Prostate gland (tissue), 2 donors: Measurements from ENCODE around the gene PERCC1. TPM values are rescaled to one million over a fixed set of nuclear protein-coding genes. Genes with fewer than 3 reads are reported as not detected.
"Not testable (repeated sequence)": the region's sequence is repeated elsewhere in the genome, so short reads cannot be mapped to it uniquely, and the experiment has no call there.

Source experiments
- DNase-seq: peaks from one replicate; pipeline ENCODE4 v3.0.0-alpha.2; 2019; ENCODE audit warnings: low spot score
- H3K27ac ChIP-seq, 2 donors: fragments of 200-600 bp; sonication (generic); 2 replicates each; pipeline ENCODE4 v1.5.1; 2017 to 2019
- H3K27me3 ChIP-seq: fragments of 200-600 bp; sonication (generic); replicated peaks from 2 replicates; pipeline ENCODE4 v1.5.1; 2019; ENCODE audit not compliant: insufficient read depth
- H3K36me3 ChIP-seq, 2 donors: fragments of 200-600 bp; sonication (generic); 1 replicate in 1 of 2; 2 replicates in 1 of 2; pipeline versions ENCODE4 v1.5.1 to v1.8.1; 2017 to 2019
- H3K4me1 ChIP-seq: fragments of 200-600 bp; sonication (generic); replicated peaks from 2 replicates; pipeline ENCODE4 v1.5.1; 2019
- H3K4me3 ChIP-seq, 2 donors: fragments of 200-600 bp; sonication (generic); 2 replicates each; pipeline ENCODE4 v1.5.1; 2017 to 2019
- H3K9me3 ChIP-seq: fragments of 200-600 bp; sonication (generic); 2 replicates; pipeline ENCODE4 v1.5.1; 2017
- POLR2A ChIP-seq: fragments of 450-650 bp; IDR thresholded peaks from one replicate; pipeline ENCODE4 v1.6.1; 2016; ENCODE audit warnings: antibody characterized with exemption, mild to moderate bottlenecking
- POLR2AphosphoS5 ChIP-seq: sonication (generic); formaldehyde crosslinking; IDR thresholded peaks from one replicate; pipeline ENCODE4 v1.6.1; 2017; ENCODE audit warnings: antibody characterized with exemption
- WGBS: methylation state at CpG from one replicate; pipeline ENCODE4 v1.1.5; 2018; 5-methylcytosine and 5-hydroxymethylcytosine counted together
- intact Hi-C: fragments of 100-400 bp; cut with DNase I; formaldehyde crosslinking; loops from one replicate; pipeline ENCODE4 v1.14.2; 2022
- total RNA-seq, 2 donors: library from RNA; depleted of rRNA; stranded (reverse); fragments of >200 nt; gene quantifications; one replicate each; pipeline ENCODE4 v1.1.0, GENCODE V29; 2016
- TF ChIP-seq, protein P1 (sequence below), 4 experiments: fragments of 200-600 bp in 2 of 4; fragments of 450-650 bp in 2 of 4; sonication (generic) in 2 of 4; IDR thresholded peaks; 1 replicate in 3 of 4; 2 replicates in 1 of 4; pipeline ENCODE4 v1.5.1; 2016 to 2019; ENCODE audit warnings: antibody characterized with exemption in 4 of 4, mild to moderate bottlenecking in 2 of 4, moderate library complexity in 2 of 4

The PERCC1 gene
- total RNA-seq, 2 donors from 2014 or later = 26.0 to 45.2 TPM

DNA sequence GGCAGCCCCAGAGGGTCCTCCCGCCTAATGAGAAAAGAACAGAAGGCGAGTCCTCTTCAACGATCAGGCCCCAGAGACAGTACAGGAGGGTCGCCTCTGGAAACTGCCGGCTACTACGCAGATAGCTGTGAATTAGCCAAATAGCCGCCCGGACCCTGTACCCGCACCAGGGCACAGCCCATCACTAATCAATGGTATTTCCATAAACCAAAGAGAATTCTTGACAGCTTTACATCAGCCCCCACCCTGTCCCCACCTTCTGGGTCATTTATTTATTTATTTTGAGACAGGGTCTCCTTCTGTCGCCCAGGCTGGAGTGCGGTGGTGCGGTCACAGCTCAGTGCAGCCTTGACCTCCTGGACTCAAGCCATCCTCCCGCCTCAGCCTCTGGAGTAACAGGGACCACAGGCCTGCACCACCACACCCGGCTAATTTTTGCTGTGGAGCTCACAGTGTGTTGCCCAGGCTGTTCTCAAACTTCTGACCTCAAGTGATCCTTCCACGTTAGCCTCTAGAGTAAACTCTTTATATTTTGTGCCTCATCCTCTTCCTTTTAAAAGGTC is 44.8 kb downstream of the PERCC1 start:
- Histone ChIP-seq H3K36me3 (no peaks in the 10 kb centered on the region), H3K27me3 (no peaks in the 10 kb centered on the region), H3K27ac (peak overlapping the region; percentile 81 to 86), H3K9me3 (no peaks in the 10 kb centered on the region), H3K4me1 (peaks cover 7% of the 10 kb centered on the region), H3K4me3 (peak overlapping the region; percentile 90 to 99)
- intact Hi-C loops = loop anchor here (5.0 kb wide), 1 partner anchor 137 kb away; the partner anchor contains the start of genes CRAMP1 and IFT140
- TF ChIP-seq POLR2A (no peak), POLR2AphosphoS5 (no peak)
- TF ChIP-seq, protein P1, sequence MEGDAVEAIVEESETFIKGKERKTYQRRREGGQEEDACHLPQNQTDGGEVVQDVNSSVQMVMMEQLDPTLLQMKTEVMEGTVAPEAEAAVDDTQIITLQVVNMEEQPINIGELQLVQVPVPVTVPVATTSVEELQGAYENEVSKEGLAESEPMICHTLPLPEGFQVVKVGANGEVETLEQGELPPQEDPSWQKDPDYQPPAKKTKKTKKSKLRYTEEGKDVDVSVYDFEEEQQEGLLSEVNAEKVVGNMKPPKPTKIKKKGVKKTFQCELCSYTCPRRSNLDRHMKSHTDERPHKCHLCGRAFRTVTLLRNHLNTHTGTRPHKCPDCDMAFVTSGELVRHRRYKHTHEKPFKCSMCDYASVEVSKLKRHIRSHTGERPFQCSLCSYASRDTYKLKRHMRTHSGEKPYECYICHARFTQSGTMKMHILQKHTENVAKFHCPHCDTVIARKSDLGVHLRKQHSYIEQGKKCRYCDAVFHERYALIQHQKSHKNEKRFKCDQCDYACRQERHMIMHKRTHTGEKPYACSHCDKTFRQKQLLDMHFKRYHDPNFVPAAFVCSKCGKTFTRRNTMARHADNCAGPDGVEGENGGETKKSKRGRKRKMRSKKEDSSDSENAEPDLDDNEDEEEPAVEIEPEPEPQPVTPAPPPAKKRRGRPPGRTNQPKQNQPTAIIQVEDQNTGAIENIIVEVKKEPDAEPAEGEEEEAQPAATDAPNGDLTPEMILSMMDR (IDR thresholded peaks at IDR 0.05) = no peak
- DNase-seq = no peak
- WGBS = 56% methylated on average over 15 of the region's 15 CpGs

DNA sequence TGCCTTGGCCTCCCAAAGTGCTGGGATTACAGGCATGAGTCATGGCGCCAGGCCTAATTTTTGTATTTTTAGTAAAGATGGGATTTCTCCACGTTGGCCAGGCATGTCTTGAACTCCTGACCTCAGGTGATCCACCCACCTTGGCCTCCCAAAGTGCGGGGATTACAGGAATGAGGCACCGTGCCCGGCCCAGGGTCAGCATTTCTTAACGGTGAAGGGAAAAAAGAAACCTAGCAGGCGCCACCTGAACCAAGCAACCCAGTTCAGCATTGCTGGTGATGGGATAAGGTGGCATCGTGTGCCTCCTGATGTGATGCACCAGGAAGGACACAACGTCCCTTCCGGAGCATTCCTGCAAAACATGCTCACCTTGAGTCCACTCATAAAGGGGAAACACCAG is 46.2 kb downstream of the PERCC1 start:
- H3K4me3 ChIP-seq = no peak overlapping the region
- H3K27me3 ChIP-seq = no peaks in the 10 kb centered on the region
- H3K9me3 ChIP-seq = no peaks in the 10 kb centered on the region
- WGBS = 81% methylated on average over 10 of the region's 10 CpGs
- H3K36me3 ChIP-seq = no peaks in the 10 kb centered on the region
- no peak for DNase-seq
- no peak overlapping the region for H3K27ac ChIP-seq
- H3K4me1 ChIP-seq = peaks cover 7% of the 10 kb centered on the region
- no peak for TF ChIP-seq POLR2AphosphoS5
- TF ChIP-seq, protein P1 (IDR thresholded peaks at IDR 0.05) = no peak
- TF ChIP-seq POLR2A = no peak
- intact Hi-C loops = loop anchor here (5.0 kb wide), 1 partner anchor 135 kb away; the partner anchor contains the start of genes CRAMP1 and IFT140

DNA sequence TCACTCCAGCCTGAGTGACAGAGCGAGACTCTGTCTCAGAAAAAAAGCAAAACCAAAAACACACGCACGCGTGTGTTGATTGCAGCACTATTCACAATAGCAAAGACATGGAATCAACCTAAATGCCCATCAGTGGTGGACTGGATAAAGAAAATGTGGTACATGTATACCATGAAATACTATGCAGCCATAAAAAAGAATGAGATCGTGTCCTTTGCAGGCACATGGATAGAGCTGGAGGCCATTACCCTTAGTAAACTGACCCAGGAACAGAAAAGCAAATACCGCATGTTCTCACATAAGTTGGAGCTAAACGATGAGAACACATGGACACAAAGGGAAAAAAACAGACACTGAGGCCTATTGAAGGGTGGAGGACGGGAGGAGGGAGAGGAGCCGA is 48.1 kb downstream of the PERCC1 start:
- 87% methylated on average over 9 of the region's 9 CpGs for WGBS
- intact Hi-C loops = loop anchor here (5.0 kb wide), 1 partner anchor 133 kb away; the partner anchor contains the start of genes CRAMP1 and IFT140
- not testable (repeated sequence) for H3K27ac ChIP-seq, H3K36me3 ChIP-seq, H3K4me3 ChIP-seq, H3K27me3 ChIP-seq, H3K4me1 ChIP-seq, H3K9me3 ChIP-seq, DNase-seq

DNA sequence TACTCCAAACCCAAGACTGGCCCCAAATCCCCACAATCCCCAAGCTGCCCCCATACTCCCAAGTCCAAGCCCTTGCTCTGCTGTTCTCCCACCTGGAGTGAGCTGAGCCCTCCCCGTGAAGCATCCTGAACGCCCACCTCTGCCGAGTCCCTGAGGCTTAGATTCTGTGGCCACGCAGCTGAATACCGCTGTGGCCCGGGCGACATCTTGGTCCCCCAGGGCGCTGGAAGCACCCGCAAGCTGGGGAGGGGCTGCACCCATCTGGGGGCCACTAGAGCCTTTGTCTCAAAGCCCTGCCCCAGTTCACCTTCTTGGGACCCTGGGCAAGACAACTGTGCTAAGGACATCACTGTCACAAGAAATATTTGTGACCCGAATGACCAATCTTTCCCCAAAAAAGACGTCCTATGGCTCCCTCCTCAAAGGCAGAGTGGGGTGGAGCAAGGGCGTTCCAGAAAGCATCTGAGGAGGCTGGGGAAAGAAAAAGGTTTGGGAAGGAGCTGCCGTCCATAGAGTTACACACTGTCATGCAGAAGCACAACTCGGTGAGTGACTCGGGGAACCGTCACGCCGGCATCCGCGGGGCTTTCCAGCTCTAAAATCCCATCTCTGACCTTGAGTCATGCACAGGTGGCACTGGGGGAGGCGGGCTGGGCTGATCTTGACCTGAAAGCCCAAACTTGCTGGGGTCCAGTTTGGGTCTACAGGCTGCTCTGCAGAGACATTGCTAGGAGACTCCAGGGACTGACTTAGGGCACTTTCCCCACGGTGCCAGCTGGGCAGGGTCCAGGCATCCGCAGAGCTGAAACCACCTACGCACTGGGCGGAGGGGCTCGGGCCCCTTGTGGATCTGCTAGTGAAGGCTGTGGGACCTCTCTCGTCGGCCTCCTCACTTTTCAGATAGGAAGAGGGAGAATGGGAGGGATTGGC is 51.3 kb downstream of the PERCC1 start:
- Histone ChIP-seq H3K27me3 (no peaks in the 10 kb centered on the region), H3K27ac (no peak overlapping the region), H3K4me3 (no peak overlapping the region), H3K36me3 (no peaks in the 10 kb centered on the region), H3K4me1 (no peaks in the 10 kb centered on the region), H3K9me3 (no peaks in the 10 kb centered on the region)
- 77% methylated on average over 28 of the region's 28 CpGs for WGBS
- DNase-seq = no peak
- TF ChIP-seq, protein P1 (IDR thresholded peaks at IDR 0.05) = no peak
- no peak for TF ChIP-seq POLR2AphosphoS5
- TF ChIP-seq POLR2A = no peak
- intact Hi-C loops = no loop called here

Other genes starting within 250 kb of the PERCC1 start
- not detected for gene TPSG1, start 205.8 kb upstream of the PERCC1 start, total RNA-seq
- 10 to 100 TPM; 31.8 to 78.7 TPM for gene TPSB2, start 200.9 kb upstream of the PERCC1 start, total RNA-seq
- gene TPSAB1, start 190.4 kb upstream of the PERCC1 start, total RNA-seq = 10 to 100 TPM; 17.7 to 33.6 TPM
- gene TPSD1, start 175.0 kb upstream of the PERCC1 start, total RNA-seq = 1 to 10 TPM in 1 of 2 donors, under 1 TPM in 1; 0.82 to 1.9 TPM
- 100 to 1,000 TPM in 1 of 2 donors, 10 to 100 TPM in 1; 58.2 to 110 TPM for gene UBE2I, start 121.4 kb upstream of the PERCC1 start, total RNA-seq
- gene BAIAP3, start 97.4 kb upstream of the PERCC1 start, total RNA-seq = 10 to 100 TPM; 12.1 to 41.6 TPM
- gene TSR3, start 79.2 kb upstream of the PERCC1 start, total RNA-seq = 100 to 1,000 TPM; 108 to 148 TPM
- gene GNPTG, start 79.1 kb upstream of the PERCC1 start, total RNA-seq = 100 to 1,000 TPM in 1 of 2 donors, 10 to 100 TPM in 1; 99.6 to 132 TPM
- 10 to 100 TPM; 32.6 to 96.7 TPM for gene UNKL, start 16.4 kb upstream of the PERCC1 start, total RNA-seq
- 10 to 100 TPM; 12.3 to 24.0 TPM for gene UQCC4, start 10.3 kb upstream of the PERCC1 start, total RNA-seq
- gene CCDC154, start 13.5 kb downstream of the PERCC1 start, total RNA-seq = 1 to 10 TPM in 1 of 2 donors, not detected in 1; 5.7 TPM
- 100 to 1,000 TPM in 1 of 2 donors, 10 to 100 TPM in 1; 51.9 to 108 TPM for gene CLCN7, start 44.0 kb downstream of the PERCC1 start, total RNA-seq
- 1 to 10 TPM in 1 of 2 donors, not detected in 1; 2.2 TPM for gene PTX4, start 57.9 kb downstream of the PERCC1 start, total RNA-seq
- gene TELO2, start 62.3 kb downstream of the PERCC1 start, total RNA-seq = 10 to 100 TPM; 35.1 to 53.5 TPM
- 10 to 100 TPM; 20.7 to 33.9 TPM for gene TMEM204, start 102.6 kb downstream of the PERCC1 start, total RNA-seq
- gene IFT140, start 181.0 kb downstream of the PERCC1 start, total RNA-seq = 10 to 100 TPM; 30.1 to 41.9 TPM
- gene CRAMP1, start 181.3 kb downstream of the PERCC1 start, total RNA-seq = 10 to 100 TPM; 12.7 to 36.0 TPM
- gene JPT2, start 247.2 kb downstream of the PERCC1 start, total RNA-seq = 10 to 100 TPM; 56.6 to 75.3 TPM